NCI-H1105 treated with DMSO at 0.1 percent for 48 hours (cell line): ENCODE results near the gene TBC1D30.
A peak's percentile ranks its signal among the peaks of the same experiment; 100 is the strongest.
"Not testable (repeated sequence)": the region's sequence is repeated elsewhere in the genome, so short reads cannot be mapped to it uniquely, and the experiment has no call there.

Source experiments
- DNase-seq: peaks from one replicate; lab custom pipeline; 2025; lab: John Stamatoyannopoulos, UW

TBC1D30 gene

GRCh38 chr12:64806173-64806572 lies 18.3 kb upstream of the TBC1D30 start:
- no peak for DNase-seq

DNA sequence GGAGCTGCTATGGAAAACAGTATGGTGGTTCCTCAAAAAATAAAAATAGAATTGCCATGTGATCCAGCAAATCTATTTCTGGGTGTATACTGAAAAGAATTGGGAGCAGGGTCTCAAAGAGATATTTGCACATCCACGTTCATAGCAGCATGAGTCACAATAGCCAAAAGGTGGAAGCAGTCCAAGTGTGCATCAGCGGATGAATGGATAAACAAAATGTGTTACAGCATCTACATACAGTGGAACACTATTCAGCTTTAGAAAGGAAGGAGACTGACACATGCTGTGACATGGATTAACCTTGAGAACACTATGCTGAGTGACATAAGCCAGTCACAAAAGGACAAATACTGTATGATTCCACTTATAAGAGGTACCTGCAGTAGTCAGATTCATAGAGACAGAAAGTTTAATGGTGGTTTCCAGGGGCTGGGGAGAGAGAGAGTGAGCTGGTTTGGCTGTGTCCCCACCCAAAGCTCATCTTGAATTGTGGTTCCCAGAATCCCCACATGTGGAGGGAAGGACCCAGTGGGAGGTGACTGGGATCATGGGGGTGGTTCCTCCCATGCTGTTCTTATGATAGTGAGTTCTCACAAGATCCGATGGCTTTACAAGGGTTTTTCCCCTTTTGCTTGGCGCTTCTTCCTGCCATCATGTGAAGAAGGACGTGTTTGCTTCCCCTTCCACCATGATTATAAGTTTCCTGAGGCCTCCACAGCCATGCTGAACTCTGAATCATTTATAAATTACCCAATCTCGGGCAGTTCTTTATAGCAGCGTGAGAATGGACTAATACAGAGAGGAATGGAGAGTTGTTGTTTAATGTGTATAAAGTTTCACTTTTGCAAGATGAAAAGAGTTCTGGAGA lies 17.6 kb upstream of the TBC1D30 start:
- DNase-seq: no peak

DNA sequence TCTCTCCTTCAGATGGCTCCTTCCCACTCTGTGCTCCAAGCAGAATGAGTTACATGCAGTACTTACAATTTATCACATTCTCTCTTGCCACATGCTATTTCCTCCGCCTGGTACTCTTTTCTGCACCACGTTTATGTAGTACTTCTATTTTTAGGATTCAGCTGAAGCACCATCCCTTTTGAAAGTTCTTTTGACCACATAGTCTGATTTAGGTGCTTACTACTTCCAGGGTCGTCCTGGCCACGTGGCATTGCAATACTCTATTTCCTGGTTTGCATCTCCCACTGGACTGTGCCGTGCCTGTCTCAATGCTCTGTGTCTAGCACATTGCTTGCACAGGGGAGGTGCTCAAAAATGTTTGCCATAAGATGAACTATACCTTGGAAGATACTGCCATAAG lies 16.3 kb upstream of the TBC1D30 start:
- DNase-seq: no peak

DNA sequence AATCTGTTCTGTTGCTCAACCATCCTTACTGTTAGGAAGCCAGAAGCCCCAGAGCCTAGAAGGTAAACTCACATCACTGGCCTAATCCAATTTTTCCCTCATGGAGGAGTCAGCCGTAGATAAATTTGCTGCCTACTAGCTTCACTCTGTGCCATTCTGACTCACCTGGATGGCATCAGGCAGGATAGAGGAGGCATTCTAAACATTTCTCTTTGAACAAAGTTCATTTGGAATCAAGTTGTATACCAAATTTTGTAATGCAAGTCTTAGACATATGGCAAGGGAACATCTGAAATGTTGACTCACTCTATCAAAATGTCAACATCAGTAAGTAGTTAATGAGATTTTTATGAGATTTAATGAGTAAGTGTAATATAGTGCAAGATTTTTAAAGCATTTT lies 13.6 kb upstream of the TBC1D30 start:
- no peak for DNase-seq

- no peak for DNase-seq
These were observed 10.7 kb upstream of the TBC1D30 start for GRCh38 chr12:64813723-64814122.

DNA sequence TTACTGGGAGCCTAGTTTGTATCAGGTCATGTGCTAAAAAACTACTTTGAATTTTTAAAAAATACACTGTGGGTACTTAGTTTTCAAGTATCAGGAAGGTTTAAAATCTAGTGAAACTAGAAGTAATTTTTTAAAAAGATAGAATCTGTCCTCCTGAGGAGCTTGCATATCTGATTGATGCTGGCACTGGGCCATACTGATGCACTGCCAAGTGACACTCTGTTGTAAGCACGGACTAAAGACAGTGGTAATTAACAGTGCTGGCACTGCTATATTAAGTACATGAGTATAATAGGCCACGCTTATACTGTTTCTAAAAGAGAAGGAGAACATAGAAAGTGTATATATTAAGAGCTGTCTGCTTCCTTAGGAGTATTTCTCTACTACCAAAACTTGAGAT lies 10.0 kb upstream of the TBC1D30 start:
- peak; percentile 78 for DNase-seq

DNA sequence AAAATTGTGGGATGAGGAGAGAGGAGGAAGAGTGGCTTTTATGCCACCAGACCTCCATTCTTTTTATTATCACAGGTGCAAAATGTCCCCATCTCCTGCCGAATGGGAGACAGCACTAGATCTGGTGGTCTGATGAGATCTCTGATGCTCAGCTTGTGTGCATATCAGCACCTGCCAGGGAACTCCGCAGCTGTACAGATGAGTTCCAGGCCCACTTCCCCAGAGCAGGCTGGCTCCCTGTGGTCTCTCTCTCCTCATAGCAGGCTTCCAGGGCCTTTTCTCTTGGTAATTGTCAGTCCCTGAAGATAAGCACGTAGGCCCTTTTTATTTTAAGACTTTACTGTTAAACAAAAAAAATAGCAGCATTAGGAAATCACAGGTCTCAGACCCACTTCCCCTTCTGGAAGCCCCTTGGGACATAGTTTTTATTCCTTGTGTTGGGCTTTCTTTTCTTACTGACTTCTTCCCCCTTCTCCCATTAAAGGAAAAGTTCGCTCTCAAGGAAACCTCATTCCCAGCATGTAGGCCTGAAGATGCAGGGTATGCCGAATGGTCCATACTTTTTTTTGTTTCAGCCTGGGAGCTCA lies 4.5 kb upstream of the TBC1D30 start:
- no peak for DNase-seq

DNA sequence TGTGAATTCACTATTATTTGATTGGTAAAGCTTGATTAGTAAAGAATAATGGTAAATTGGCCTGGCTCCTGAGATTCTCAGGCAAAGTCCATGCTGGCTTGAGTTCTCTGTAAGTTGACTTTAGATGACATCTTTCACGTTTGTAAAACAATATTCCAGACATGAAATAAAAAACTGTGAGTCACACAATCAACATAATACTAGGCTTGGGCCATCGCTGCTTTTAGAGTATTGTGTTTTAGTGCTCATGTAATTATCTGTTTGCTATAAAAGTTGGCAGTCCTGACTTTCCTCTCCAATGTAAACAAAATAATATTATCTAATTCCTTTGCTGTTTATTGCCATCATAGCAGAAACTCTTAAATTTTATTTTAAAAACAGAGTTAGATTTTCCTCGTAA lies 3.9 kb upstream of the TBC1D30 start:
- DNase-seq: no peak

DNA sequence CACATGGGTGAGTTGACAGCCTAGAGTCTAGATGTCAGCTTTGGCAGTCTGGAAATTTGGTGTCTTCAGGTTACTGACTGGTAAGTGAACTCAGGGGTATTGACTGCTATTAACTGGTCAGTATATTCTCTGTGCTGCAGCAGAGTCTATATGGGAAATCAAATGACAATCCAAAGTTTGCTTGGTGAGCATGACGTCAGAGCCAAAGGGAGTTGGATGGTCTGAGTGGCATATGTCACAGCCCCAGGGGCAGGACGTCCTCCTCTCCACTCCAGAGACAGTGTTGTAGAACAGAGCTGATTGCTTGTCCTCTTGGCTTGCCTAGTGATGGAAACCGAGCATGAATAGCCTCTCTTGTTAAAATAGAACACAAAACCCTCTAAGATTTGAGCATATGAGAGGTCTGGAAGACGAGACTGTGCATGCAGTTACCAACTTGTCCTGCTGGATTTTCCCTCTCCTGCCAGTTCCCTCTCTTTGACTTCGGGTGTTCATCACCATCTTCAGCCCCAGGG lies 3.3 kb upstream of the TBC1D30 start:
- no peak for DNase-seq

GRCh38 chr12:64824130-64824499 lies 332 bp upstream of the TBC1D30 start:
- DNase-seq: no peak

DNA sequence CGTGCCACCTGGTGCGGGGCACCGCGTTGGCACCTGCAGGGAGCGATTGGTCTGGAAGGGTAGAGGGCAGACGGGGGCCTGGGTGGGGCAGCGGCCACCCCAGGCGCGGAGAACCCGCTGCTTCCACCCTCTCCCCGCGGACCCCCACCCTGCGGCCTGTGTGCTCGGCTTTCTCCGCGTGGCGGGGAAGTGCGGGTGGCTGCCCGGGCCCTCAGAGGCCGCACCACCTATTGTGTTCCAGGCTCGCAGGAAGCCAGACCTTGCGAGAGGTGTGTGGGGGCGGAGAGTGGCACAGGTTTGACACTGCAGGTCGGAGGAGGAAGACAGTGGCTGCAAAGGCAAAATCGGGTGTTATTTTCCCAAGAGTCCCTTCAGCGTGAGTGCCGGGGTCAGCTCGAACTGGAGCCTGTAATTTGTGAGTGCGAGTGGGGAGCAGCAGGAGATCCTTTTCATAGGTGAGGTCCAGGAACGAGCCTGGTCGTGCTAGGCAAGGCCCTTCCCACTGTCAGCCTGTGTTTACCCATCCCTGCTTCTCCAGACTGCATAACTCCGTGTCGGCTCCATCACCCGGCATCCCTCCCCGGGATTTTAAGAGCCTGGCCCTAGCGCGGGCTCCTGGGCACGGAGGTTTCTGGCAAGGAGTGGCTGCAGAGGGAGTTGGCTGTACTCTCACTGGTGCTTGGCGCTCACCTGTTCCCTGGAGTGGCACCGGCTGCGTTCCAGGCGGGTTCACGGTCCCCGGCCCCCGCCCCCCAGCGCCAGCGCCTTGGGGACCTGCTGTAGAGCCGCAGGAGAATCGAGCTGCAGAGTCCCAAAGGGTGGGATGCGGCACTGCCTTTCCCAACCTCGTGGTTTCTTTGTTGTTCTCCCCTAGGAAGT lies 935 bp downstream of the TBC1D30 start:
- DNase-seq: peak; percentile 87

DNA sequence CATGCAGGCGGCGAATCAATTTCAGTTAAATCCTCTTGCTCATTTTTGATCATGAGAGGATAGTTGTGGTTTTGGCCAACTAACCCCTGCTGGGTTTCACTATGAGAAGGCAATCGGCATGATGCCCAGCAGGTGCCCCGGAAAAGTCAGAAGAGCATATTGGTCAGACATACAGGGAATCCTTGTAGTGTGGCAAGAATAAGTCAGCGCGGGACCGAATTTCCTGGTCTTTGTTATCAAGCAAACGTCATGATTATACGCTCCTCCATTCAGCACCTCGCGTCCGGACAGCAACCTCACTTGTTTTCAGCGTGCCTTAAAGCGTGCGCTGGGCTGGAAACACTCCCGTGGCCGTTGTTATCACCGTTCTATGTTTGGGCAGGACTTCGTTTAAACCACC lies 1.8 kb downstream of the TBC1D30 start:
- DNase-seq: peak; percentile 70

- no peak for DNase-seq
These were observed 4.3 kb downstream of the TBC1D30 start for GRCh38 chr12:64828713-64829112.

DNA sequence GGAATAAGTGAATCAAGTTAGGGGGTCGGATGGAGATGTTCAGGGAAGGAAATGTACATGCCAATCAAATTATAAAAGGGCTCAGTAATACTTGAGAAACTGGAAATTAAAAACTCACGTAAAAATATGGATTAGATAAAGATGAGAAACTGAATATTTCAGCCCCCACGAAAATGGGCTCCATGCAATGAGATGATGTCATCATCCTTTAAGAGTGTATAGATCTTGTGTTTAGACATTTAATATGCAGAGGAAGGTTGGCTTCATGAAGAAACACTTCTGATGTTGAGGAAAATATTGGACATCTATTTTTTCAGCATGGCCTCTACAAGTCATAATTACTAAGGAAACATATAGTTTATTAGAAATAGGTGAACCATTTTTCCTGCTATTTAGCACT lies 9.5 kb downstream of the TBC1D30 start:
- no peak for DNase-seq

DNA sequence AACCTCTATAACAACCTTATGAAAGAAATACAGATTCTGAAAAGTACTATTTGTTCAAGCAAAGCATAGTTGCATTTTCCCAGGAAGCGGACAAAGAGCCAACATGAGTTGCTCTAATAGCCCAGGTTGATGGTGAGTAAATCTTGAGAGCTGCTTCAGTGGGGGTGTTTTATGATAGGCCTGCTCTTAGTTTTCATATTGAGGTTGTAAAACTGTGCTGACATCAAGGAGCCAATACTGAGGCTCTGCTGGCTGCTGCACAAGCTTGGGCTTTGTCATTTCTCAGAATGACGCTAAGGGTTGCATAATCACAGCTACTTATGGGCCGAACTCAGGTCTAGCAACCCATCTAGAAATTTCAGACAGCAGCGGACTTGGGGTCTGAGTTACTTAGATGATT lies 11.5 kb downstream of the TBC1D30 start:
- no peak for DNase-seq

DNA sequence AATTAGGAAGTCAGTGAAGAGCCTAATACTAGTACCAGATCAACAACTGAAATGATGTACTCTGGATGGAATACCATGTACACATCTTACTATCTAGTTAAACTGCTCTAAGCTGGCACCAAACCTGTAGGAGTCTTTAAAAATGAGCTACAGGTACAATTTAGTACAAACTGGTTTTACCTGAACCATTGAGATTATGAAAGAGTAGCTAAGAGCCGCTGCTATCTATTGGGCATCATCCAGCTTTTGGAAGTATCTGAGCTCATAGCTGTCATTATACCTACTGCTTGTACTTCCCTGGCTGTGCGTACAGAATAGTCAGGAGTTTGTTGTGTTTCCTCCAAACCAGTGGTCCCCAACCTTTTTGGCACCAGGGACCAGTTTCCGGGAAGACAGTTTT lies 12.4 kb downstream of the TBC1D30 start:
- no peak for DNase-seq

DNA sequence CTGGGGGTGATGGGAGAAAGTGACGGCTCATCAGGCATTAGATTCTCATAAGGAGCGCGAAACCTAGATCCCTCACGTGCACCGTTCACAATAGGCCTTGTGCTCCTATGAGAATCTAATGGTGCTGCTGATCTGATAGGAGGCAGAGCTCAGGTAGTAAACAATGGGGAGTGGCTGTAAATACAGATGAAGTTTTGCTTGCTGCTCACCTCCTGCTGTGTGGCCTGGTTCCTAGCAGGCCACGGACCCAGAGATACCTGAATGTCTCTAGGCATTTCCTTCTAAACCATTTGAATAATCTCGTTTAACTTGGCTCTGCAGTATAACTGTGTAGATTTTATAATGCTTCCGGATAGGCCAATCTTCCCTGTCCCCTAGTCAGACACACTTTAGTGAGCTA lies 13.0 kb downstream of the TBC1D30 start:
- DNase-seq: no peak

DNA sequence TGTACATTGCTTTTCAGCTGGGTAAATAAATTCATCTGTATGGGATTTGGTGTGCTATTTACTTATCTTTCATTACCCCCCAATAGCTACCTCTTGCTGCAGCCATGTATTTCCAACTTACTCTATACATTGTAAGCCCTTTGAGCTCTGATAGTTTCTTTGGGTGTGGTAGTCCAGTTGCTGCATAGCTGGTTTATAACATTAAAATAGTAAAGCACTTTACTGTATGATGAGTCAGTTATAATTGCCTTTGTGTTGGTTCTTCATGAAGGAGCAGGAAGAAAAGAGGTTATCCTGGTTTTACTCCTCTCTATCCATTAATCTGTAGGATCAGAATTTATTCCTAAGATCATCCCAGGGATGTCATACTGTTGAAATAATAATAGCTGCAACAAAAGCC lies 15.7 kb downstream of the TBC1D30 start:
- no peak for DNase-seq

DNA sequence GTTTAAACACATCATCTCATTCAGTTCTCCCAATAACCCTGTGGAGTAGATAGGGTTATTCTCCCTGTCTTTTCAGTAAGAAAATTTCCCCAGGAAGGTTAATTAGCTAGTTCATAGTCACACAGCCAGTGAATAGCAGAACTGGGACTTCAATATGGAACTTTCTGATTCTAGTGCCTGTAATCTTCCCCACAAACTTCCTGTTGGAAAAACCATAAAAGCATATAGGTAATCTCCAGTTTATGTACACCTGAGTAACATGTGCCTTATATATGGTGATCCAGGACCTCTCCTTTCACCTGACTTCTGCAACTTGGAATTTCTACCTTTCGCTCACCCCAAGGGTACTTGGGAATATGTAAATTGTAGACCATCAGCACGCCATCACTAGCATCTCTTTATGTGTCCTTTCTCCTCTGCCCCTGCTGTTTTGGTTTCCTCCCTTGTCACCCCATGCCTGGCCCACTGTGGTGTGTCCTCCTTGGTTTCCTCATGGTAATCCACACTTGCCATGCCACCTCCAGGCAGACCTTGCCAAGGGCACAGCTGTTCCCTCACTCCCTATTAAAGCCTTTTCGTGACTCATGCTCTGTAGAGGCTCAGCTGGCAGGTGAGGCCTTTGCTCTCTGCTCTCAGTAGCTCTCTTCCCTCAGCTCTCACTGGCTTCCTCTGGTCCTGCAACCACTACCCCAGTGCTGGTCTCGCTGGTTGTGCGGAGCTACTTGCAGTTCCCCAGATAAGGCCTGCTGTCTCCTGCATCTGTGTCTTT lies 16.7 kb downstream of the TBC1D30 start:
- DNase-seq: no peak

DNA sequence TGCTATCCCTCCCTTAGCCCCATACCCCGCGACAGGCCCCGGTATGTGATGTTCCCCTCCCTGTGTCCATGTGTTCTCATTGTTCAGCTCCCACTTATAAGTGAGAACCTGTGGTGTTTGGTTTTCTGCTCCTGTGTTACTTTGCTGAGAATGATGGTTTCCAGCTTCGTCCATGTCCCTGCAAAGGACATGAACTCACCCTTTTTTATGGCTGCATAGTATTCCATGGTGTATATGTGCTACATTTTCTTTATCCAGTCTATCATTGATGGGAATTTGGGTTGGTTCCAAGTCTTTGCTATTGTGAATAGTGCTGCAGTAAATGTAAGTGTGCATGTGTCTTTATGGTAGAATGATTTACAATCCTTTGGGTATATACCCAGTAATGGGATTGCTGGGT lies 24.0 kb downstream of the TBC1D30 start:
- DNase-seq: not testable (repeated sequence)

GRCh38 chr12:64858882-64859605 lies 34.6 kb downstream of the TBC1D30 start:
- DNase-seq: no peak
